Astrocyte of the cerebellum (primary cell): ENCODE results near the gene SPIN2B.
"Not testable (repeated sequence)": the region's sequence is repeated elsewhere in the genome, so short reads cannot be mapped to it uniquely, and the experiment has no call there.

ENCODE experiments used
- DNase-seq: peaks from one replicate; pipeline ENCODE4 v3.0.0-alpha.2; 2011; ENCODE audit warnings: low read depth
- H3K4me3 ChIP-seq: 2 replicates; pipeline ENCODE4 v1.5.1; 2011; ENCODE audit warnings: mild to moderate bottlenecking, low read depth, low read length, moderate library complexity
- CTCF ChIP-seq: IDR thresholded peaks from 2 replicates; pipeline ENCODE4 v1.5.1; 2012; ENCODE audit warnings: low read length, low read depth, moderate library complexity, mild to moderate bottlenecking; ENCODE audit errors: missing control alignments
- in situ Hi-C: cut with HindIII; loops from 2 replicates; pipeline ENCODE4 v1.10.0; 2017; ENCODE audit warnings: low sequenced_read_pairs

The SPIN2B gene

GRCh38 chrX:57104921-57105398, 16.4 kb downstream of the SPIN2B start:
- in situ Hi-C loops, result no loop called here
- no peak for TF ChIP-seq CTCF
- DNase-seq, result no peak
- no peak overlapping the region for H3K4me3 ChIP-seq

- H3K4me3 ChIP-seq, result no peak overlapping the region
- TF ChIP-seq CTCF, result no peak
- in situ Hi-C loops, result no loop called here
- no peak for DNase-seq
These were observed 16.9 kb downstream of the SPIN2B start for GRCh38 chrX:57104406-57104805.

GRCh38 chrX:57103489-57103888, 17.9 kb downstream of the SPIN2B start:
- no peak overlapping the region for H3K4me3 ChIP-seq
- no peak for TF ChIP-seq CTCF
- no peak for DNase-seq
- in situ Hi-C loops, result no loop called here

GRCh38 chrX:57102918-57103317, 18.4 kb downstream of the SPIN2B start:
- in situ Hi-C loops, DNase-seq, H3K4me3 ChIP-seq: not testable (repeated sequence)

GRCh38 chrX:57083143-57083542, 38.2 kb downstream of the SPIN2B start:
- H3K4me3 ChIP-seq, result no peak overlapping the region
- in situ Hi-C loops, result no loop called here
- DNase-seq, result no peak
- TF ChIP-seq CTCF, result no peak

- in situ Hi-C loops, result no loop called here
- H3K4me3 ChIP-seq, result no peak overlapping the region
- no peak for TF ChIP-seq CTCF
- DNase-seq, result no peak
These were observed 46.9 kb downstream of the SPIN2B start for GRCh38 chrX:57074458-57074857.

- no peak for DNase-seq
- in situ Hi-C loops, result no loop called here
- no peak for TF ChIP-seq CTCF
These were observed 51.0 kb downstream of the SPIN2B start for GRCh38 chrX:57070185-57070984.

More at GRCh38 chrX:57070185-57070984, 51.0 kb downstream of the SPIN2B start:
- no peak overlapping the region for H3K4me3 ChIP-seq
